Measurements from ENCODE around the gene REV3L.

Gene REV3L

GRCh38 chr6:111254779-111255166 is 228.2 kb downstream of the REV3L start:
- H3K36me3 ChIP-seq (ENCODE audit: control insufficient read depth in 1 of 2, insufficient read depth in 2 of 2, low read length in 2 of 2) = no peaks in the 10 kb centered on the region

GRCh38 chr6:111254004-111254778 is 228.8 kb downstream of the REV3L start:
- no peak overlapping the region for H3K27ac ChIP-seq (ENCODE audit: low read length)

More at GRCh38 chr6:111254779-111255166, 228.2 kb downstream of the REV3L start:
- Histone ChIP-seq H3K9me3 (ENCODE audit: control insufficient read depth in 1 of 2, low read length in 2 of 2) (no peaks in the 10 kb centered on the region), H3K27me3 (ENCODE audit: low read depth, low read length) (no peaks in the 10 kb centered on the region), H3K4me3 (ENCODE audit: low read depth in 1 of 2, low read length in 2 of 2) (no peak overlapping the region), H3K4me1 (ENCODE audit: control insufficient read depth in 1 of 2, insufficient read depth in 2 of 2, low read length in 2 of 2) (peaks cover 0 to 3% of the 10 kb centered on the region in 2 donors), H3K27ac (ENCODE audit: low read length) (no peak overlapping the region)

GRCh38 chr6:111252726-111253125 is 230.3 kb downstream of the REV3L start:
- no peaks in the 10 kb centered on the region for H3K27me3 ChIP-seq (ENCODE audit: low read depth, low read length)
- H3K4me3 ChIP-seq (ENCODE audit: low read depth in 1 of 2, low read length in 2 of 2) = no peak overlapping the region
- no peaks in the 10 kb centered on the region for H3K9me3 ChIP-seq (ENCODE audit: control insufficient read depth in 1 of 2, low read length in 2 of 2)
- H3K36me3 ChIP-seq (ENCODE audit: control insufficient read depth in 1 of 2, insufficient read depth in 2 of 2, low read length in 2 of 2) = no peaks in the 10 kb centered on the region
- no peaks in the 10 kb centered on the region for H3K4me1 ChIP-seq (ENCODE audit: control insufficient read depth in 1 of 2, insufficient read depth in 2 of 2, low read length in 2 of 2)
- no peak overlapping the region for H3K27ac ChIP-seq (ENCODE audit: low read length)

More at GRCh38 chr6:111254004-111254778, 228.8 kb downstream of the REV3L start:
- no peaks in the 10 kb centered on the region for H3K27me3 ChIP-seq (ENCODE audit: low read depth, low read length)
- no peaks in the 10 kb centered on the region for H3K9me3 ChIP-seq (ENCODE audit: control insufficient read depth in 1 of 2, low read length in 2 of 2)
- H3K4me3 ChIP-seq (ENCODE audit: low read depth in 1 of 2, low read length in 2 of 2) = no peak overlapping the region
- no peaks in the 10 kb centered on the region for H3K36me3 ChIP-seq (ENCODE audit: control insufficient read depth in 1 of 2, insufficient read depth in 2 of 2, low read length in 2 of 2)
- no peaks in the 10 kb centered on the region for H3K4me1 ChIP-seq (ENCODE audit: control insufficient read depth in 1 of 2, insufficient read depth in 2 of 2, low read length in 2 of 2)

- no peaks in the 10 kb centered on the region for H3K9me3 ChIP-seq (ENCODE audit: control insufficient read depth in 1 of 2, low read length in 2 of 2)
- H3K27ac ChIP-seq (ENCODE audit: low read length) = no peak overlapping the region
- H3K27me3 ChIP-seq (ENCODE audit: low read depth, low read length) = no peaks in the 10 kb centered on the region
- H3K4me1 ChIP-seq (ENCODE audit: control insufficient read depth in 1 of 2, insufficient read depth in 2 of 2, low read length in 2 of 2) = no peaks in the 10 kb centered on the region
- no peak overlapping the region for H3K4me3 ChIP-seq (ENCODE audit: low read depth in 1 of 2, low read length in 2 of 2)
- H3K36me3 ChIP-seq (ENCODE audit: control insufficient read depth in 1 of 2, insufficient read depth in 2 of 2, low read length in 2 of 2) = no peaks in the 10 kb centered on the region
Measured at GRCh38 chr6:111250791-111251354, 232.1 kb downstream of the REV3L start.
